Testis (tissue), 3 donors: ENCODE results near the gene TBATA. TPM values are rescaled to one million over a fixed set of nuclear protein-coding genes. Genes with fewer than 3 reads are reported as not detected.

Source experiments
- DNase-seq: peaks from one replicate; pipeline ENCODE4 v3.0.0-alpha.2; 2019
- H3K27ac ChIP-seq, 2 donors: fragments of 200-600 bp; sonication (generic); one replicate each; pipeline ENCODE4 v1.5.1; 2019
- H3K27me3 ChIP-seq: fragments of 200-600 bp; sonication (generic); one replicate; pipeline ENCODE4 v1.5.1; 2019
- H3K36me3 ChIP-seq: fragments of 200-600 bp; sonication (generic); one replicate; pipeline ENCODE4 v1.5.1; 2017; ENCODE audit warnings: low read depth; ENCODE audit errors: missing control alignments
- H3K4me1 ChIP-seq: fragments of 200-600 bp; sonication (generic); one replicate; pipeline ENCODE4 v1.5.1; 2019
- H3K4me3 ChIP-seq, 2 donors: fragments of 200-600 bp; sonication (generic); one replicate each; pipeline ENCODE4 v1.5.1; 2017 to 2019
- H3K9me3 ChIP-seq: fragments of 200-600 bp; sonication (generic); one replicate; pipeline ENCODE4 v1.5.1; 2017
- CTCF ChIP-seq, 3 experiments: fragments of 450-650 bp in 2 of 3; fragments of 200-600 bp in 1 of 3; sonication (generic) in 1 of 3; IDR thresholded peaks; one replicate each; pipeline ENCODE4 v1.5.1; 2016 to 2019; ENCODE audit warnings: antibody characterized with exemption in 3 of 3, mild to moderate bottlenecking in 2 of 3, moderate library complexity in 1 of 3
- POLR2A ChIP-seq: fragments of 450-650 bp; IDR thresholded peaks from one replicate; pipeline ENCODE4 v1.6.1; 2017; ENCODE audit warnings: antibody characterized with exemption, mild to moderate bottlenecking, moderate library complexity
- WGBS, 2 donors: methylation state at CpG; one replicate each; pipeline ENCODE4 v1.1.5; 2018; 5-methylcytosine and 5-hydroxymethylcytosine counted together
- intact Hi-C: fragments of 100-400 bp; cut with DNase I; formaldehyde crosslinking; loops from one replicate; pipeline ENCODE4 v1.15.1; 2023; ENCODE audit warnings: low total_unique reads
- polyA plus RNA-seq: library from polyadenylated mRNA; stranded (reverse); fragments of 350-450 nt; fragmentation: Illumina TruSeq; extraction: RNeasy Lipid Tissue Mini Kit (QIAGEN cat#74804); gene quantifications from one replicate; pipeline ENCODE4 v1.2.3, GENCODE V29; 2014; ENCODE audit warnings: low read depth, low replicate concordance; ENCODE audit not compliant: insufficient read depth
- total RNA-seq, 2 donors: library from RNA; depleted of rRNA; stranded (reverse); fragments of >200 nt; gene quantifications; one replicate each; pipeline ENCODE4 v1.2.3, GENCODE V29; 2016

Gene TBATA
- total and polyA plus RNA-seq, 3 donors from 2014 or later, result 8.4 to 34.6 (median 19.1) TPM

GRCh38 chr10:70742537-70743429, 42.4 kb downstream of the TBATA start:
- Histone ChIP-seq H3K9me3 (no peaks in the 10 kb centered on the region), H3K4me1 (no peaks in the 10 kb centered on the region), H3K4me3 (no peak overlapping the region), H3K36me3 (no peaks in the 10 kb centered on the region), H3K27ac (no peak overlapping the region), H3K27me3 (no peaks in the 10 kb centered on the region)
- 48 to 50% methylated on average over 8 of the region's 8 CpGs for WGBS, 2 donors
- TF ChIP-seq CTCF (IDR thresholded peaks at IDR 0.05), result no peak
- TF ChIP-seq POLR2A, result no peak
- intact Hi-C loops, result no loop called here
- DNase-seq, result no peak

GRCh38 chr10:70740406-70741288, 44.5 kb downstream of the TBATA start:
- H3K27me3 ChIP-seq, result no peaks in the 10 kb centered on the region
- TF ChIP-seq CTCF (IDR thresholded peaks at IDR 0.05), result no peak
- no peak for TF ChIP-seq POLR2A
- H3K9me3 ChIP-seq, result no peaks in the 10 kb centered on the region
- no peak overlapping the region for H3K4me3 ChIP-seq
- WGBS, 2 donors, result 89 to 92% methylated on average over 11 to 12 of the region's 12 CpGs
- no peak overlapping the region for H3K27ac ChIP-seq
- intact Hi-C loops, result no loop called here
- no peaks in the 10 kb centered on the region for H3K4me1 ChIP-seq
- H3K36me3 ChIP-seq, result no peaks in the 10 kb centered on the region
- DNase-seq, result no peak

DNA sequence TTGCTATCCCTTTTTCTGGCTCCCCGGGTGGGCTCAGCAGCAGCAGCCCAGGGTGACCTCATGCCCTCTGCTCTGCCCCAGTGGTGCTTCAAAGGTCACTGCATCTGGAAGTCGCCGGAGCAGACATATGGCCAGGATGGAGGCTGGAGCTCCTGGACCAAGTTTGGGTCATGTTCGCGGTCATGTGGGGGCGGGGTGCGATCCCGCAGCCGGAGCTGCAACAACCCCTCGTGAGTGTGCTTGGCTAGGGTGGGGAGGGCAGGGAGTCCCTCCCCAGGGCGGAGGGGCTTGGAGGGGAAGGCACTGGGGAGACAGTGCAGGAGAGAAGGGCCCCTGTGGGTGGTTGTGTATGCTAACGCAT, 46.4 kb downstream of the TBATA start:
- H3K4me3 ChIP-seq, result no peak overlapping the region
- H3K27me3 ChIP-seq, result no peaks in the 10 kb centered on the region
- DNase-seq, result no peak
- intact Hi-C loops, result no loop called here
- WGBS, 2 donors, result 66 to 73% methylated on average over 12 of the region's 12 CpGs
- H3K36me3 ChIP-seq, result no peaks in the 10 kb centered on the region
- no peaks in the 10 kb centered on the region for H3K9me3 ChIP-seq
- TF ChIP-seq CTCF (IDR thresholded peaks at IDR 0.05) (no peak), POLR2A (no peak)
- no peak overlapping the region for H3K27ac ChIP-seq
- no peaks in the 10 kb centered on the region for H3K4me1 ChIP-seq

- H3K4me1 ChIP-seq, result no peaks in the 10 kb centered on the region
- H3K27ac ChIP-seq, result no peak overlapping the region
- DNase-seq, result no peak
- intact Hi-C loops, result no loop called here
- TF ChIP-seq CTCF (IDR thresholded peaks at IDR 0.05) (peak in 1 of 3 experiments; percentile 12), POLR2A (no peak)
- no peaks in the 10 kb centered on the region for H3K9me3 ChIP-seq
- H3K36me3 ChIP-seq, result no peaks in the 10 kb centered on the region
- WGBS, 2 donors, result 53 to 60% methylated on average over 3 of the region's 3 CpGs
- no peak overlapping the region for H3K4me3 ChIP-seq
- H3K27me3 ChIP-seq, result no peaks in the 10 kb centered on the region
Observed at GRCh38 chr10:70738006-70738760, 47.0 kb downstream of the TBATA start.
